HPDE6-E6E7 (cell line): ENCODE measurements around the gene HMGN3.

Source experiments
- DNase-seq: peaks from one replicate; pipeline ENCODE4 v3.0.0; 2011; ENCODE audit warnings: missing footprints; ENCODE audit errors: extremely low spot score

The HMGN3 gene

DNA sequence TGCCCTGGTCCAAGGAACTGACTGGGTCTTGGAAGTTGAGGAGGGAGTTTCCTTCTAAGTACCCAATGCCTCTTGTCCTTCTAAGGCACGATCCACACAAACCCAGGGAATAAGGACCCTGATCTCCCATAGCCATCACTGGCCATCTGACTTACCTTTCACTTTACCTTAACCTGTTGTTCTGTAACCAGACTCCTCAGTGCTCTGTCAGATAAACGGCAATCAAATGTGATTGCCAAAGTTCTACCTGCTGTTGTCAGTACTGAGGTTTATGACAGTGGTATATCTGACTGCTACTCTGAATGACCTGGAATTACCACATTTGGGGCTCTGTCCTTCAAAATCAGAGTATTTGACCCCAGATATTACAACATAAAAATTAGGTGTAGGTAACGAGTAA, 49.8 kb downstream of the HMGN3 start:
- DNase-seq = no peak

DNA sequence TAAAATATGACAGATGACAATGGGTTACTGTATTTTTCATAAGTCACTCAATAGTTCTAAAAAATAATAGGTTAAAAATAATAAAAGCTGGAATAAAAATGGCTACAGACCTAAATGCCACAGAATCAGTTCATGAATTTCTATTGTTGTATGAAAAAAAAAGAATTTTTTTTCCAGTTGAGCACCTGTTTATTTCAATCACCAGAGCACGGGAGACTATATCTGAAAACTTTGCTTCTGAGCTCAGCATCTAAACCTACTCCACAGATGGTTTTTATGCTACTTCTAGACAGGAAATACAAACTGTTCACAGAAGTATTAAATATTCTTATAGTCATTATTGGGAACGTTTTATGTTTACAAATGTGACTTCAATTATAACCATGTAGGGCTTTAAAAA, 50.4 kb downstream of the HMGN3 start:
- DNase-seq = no peak

GRCh38 chr6:79180052-79180451, 54.4 kb downstream of the HMGN3 start:
- DNase-seq = no peak

- no peak for DNase-seq
Measured at GRCh38 chr6:79173378-79173777, 61.1 kb downstream of the HMGN3 start.

DNA sequence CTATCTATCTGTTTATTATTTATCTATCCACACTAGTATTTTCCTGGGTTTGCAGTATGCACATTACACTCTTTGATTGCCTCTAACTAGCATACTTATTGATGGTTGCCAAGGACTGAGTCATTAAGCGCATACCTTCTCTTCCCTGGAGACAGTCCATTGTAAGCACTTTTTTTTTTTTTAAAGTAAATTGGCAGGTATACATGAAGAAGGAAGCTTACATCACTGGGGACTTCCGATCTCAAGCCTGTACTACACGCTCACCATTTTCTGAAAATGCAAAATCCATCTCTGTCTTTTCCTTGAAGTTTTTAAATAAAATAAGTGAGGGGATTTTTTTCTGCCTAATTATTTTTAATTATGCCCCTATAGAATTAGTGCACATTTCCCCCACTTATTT, 63.5 kb downstream of the HMGN3 start:
- DNase-seq = peak; percentile 39

DNA sequence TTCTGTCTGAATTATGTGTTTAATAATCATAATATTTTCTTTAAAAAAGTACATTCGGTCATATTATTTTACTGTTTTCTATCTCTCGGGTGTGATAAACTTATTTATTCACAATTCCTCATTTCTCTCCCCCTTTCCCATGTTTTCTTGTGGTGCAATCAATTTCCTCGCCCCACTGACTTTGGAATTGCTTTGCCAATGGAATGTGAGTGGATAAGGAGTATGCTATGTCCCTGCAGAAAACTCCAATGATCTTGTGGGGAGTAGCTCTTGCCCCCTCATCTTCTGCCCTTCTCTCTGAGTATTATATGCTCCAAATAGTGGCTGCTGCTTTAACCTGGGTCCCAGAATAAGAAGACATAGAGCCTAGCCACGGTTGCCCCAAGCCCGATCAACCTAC, 64.1 kb downstream of the HMGN3 start:
- DNase-seq = no peak

DNA sequence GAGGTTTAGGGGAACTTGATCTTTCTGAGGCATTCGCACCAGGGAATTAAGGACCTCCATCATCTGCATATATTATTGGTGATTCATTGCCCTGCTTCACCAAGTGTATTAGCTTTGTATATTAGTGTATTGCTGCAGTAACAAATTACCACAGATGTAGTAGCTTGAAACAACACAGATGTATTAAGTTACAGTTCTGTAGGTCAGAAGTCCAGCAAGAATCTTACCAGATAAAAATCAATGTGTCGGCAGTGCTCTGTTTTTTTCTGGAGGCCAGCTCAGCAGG, 65.8 kb downstream of the HMGN3 start:
- DNase-seq = no peak

GRCh38 chr6:79167931-79168694, 66.4 kb downstream of the HMGN3 start:
- DNase-seq = no peak

DNA sequence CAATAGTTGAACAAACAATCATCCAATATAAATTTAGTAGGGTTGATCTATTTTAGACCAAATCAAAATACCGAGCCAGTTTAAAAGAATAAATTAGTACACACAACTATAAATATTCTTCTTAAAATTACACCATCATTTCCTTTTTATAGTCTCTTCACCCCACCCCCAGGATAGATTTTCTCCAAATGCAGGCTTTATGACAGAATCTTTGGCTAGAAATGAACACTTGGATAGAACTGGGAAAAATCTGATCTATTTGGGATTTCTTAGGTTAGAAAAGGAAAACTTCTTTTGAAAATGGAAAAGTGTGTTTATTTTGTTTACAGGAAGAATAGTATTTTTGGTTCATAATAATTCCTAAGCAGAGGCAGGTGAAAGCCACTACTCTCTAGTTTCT, 74.6 kb downstream of the HMGN3 start:
- DNase-seq = no peak

DNA sequence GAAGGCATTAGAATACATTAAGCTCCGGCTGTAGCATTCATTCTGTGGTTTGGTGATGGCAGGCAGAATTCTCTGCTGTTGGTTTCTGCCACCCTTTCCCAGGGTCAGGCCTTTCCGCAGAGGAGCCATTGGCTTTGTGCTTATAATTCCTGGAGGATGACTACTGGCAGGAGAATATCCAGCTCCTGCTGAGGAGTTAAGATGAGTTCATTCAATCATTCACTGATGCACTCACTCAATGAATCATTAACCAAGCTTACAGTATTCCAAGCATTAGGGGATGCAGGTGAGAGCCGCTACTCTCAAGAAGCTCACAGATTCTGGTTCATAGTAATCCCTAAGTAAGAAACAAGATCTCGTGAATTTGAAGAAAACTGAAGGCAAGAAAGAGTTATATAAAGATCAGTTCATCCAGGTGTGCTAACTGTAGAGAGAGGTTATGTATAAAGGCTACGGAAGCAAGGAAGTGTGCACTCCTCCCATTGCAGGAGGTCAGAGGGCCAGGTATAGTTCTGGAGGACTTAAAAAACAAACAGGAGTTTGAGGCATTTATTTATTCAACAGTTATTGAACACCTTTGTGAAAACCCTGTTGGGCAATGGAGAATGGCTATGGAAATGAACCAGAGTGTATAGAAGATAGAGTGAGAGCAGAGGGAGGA, 75.5 kb downstream of the HMGN3 start:
- no peak for DNase-seq

DNA sequence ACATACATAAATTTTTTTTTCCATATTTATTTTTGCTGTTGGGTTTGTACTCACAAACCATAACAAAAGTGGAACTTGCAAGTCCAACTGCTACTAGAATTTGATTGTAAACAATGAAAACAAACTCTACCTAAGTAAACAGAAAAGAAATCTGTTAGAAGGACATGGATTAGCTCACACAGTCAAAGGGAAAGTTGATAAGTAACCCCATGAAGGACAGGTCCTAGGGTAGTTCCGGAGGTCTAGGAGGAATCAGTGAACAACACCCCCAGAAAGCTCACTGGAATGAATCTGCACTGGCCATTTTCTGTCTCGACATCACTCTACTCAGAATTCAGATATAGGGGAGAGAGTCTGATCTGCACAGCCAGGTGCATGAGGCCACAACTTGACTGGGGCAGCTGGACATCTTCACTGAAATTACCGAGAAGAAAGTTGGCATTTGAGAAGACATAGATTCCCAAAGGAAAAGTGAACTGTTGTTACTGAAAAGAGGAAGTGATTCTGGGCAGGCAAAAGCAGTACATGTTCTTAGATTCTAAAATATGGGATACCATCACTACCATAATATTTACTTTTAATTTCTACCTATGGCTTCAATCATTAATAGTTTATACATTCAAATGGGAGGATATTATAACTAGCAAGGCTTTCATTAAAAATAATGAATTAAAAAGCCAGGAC, 76.4 kb downstream of the HMGN3 start:
- no peak for DNase-seq

- DNase-seq = no peak
Measured at GRCh38 chr6:79152269-79152737, 82.2 kb downstream of the HMGN3 start.
